ENCODE measurements around the gene TPST2.

The TPST2 gene

DNA sequence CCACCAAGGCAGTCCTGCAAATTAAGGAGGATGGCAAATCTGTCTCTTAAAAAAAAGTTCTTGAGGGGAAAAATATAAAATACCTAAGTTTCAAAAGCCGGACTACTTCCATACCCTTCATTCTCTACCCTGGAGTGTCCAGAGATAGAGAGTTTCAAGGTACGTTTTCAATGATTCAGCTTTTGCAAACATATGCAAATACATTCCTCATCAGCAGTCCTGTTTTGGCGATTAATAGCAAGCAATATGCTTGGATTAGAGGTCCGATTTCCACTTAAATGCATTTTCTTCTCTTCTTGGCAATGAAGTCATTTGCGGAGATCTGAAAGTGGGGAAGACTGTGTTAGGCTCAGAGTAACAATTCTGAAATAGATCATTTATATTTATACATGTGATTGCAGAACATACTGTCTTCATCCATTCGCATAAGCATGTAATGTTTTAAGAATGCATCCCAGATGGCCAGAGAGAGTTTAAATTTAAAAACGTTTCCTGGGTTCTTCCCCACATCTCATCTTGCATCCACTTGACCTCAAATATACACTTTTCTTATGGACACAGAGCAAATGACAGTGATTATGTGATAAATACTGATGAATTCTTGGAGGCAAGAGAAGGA is 63.9 kb downstream of the TPST2 start:
- TF ChIP-seq, protein P1, sequence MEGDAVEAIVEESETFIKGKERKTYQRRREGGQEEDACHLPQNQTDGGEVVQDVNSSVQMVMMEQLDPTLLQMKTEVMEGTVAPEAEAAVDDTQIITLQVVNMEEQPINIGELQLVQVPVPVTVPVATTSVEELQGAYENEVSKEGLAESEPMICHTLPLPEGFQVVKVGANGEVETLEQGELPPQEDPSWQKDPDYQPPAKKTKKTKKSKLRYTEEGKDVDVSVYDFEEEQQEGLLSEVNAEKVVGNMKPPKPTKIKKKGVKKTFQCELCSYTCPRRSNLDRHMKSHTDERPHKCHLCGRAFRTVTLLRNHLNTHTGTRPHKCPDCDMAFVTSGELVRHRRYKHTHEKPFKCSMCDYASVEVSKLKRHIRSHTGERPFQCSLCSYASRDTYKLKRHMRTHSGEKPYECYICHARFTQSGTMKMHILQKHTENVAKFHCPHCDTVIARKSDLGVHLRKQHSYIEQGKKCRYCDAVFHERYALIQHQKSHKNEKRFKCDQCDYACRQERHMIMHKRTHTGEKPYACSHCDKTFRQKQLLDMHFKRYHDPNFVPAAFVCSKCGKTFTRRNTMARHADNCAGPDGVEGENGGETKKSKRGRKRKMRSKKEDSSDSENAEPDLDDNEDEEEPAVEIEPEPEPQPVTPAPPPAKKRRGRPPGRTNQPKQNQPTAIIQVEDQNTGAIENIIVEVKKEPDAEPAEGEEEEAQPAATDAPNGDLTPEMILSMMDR (IDR thresholded peaks at IDR 0.05) = no peak

DNA sequence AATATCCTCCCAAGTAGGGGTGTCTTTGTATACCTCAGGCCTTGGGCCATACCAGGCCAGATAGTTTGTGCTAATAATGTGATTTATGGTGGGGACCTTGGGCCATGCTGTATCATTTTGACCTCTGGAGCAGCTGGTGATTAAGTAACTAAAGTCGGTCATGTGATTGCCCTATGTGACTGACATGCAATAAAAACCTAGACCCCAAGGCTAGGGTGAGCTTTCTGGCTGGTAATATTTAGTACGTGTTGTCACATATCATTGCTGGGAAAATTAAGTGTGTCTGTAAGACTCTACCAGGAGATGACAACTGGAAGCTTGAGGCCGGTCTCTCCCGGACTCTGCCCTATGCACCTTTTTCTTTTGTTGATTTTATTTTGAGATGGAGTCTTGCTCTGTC is 65.1 kb downstream of the TPST2 start:
- TF ChIP-seq, protein P1 (IDR thresholded peaks at IDR 0.05) = no peak

DNA sequence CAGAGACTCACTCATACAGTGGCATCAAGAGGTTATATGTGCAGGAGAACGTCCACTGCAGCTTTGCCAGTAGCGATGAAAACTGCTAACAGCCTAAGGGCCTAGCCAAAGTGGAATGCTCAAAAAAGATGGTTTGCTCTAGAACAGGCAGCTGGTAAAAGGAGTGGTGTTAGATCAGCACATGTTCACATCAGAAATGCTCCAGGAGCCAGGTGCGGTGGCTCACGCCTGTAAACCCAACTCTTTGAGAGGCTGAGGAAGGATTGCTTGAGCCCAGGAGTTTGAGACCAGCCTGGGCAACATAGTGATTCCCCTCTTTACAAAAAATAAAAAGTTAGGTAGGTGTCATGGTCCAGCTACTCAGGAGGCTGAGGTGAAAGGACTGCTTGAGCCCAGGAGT is 67.3 kb downstream of the TPST2 start:
- TF ChIP-seq, protein P1 (IDR thresholded peaks at IDR 0.05) = no peak

DNA sequence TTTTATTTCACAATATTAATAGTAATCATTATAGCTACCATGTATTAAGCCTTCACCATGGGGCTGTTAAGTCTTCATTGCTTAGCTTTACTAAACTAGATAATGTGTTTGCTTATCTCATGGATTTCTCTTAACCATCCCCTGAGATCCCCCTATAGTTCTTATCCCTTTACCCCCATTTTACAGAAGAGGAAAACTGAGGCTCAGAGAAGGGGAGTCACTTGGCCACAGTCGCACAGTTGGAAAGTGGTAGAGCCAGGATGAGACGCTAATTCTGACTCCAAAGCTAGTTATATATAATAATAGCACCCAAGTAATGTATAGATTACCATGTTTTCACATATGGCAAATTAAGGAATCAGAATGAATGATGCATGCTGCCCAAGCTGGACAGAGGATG is 67.9 kb downstream of the TPST2 start:
- TF ChIP-seq, protein P1 (IDR thresholded peaks at IDR 0.05) = no peak

DNA sequence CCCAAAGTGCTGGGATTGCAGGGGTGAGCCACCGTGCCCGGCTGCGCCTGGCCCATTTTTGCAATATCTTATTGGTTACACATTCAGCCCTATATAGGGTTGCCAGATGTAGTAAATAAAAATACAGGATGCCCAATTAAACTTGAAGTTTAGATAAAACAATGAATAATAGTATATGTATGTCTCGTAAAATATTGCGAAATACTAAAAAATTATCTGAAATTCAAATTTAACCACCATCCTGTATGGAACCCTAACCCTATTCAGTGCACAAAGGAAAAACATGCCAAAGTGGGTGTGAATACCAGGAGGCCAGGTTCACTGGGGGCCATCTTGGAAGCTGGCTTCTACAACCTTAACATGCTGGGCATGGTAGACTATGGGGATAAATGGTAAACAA is 72.5 kb downstream of the TPST2 start:
- TF ChIP-seq, protein P1 (IDR thresholded peaks at IDR 0.05) = no peak

DNA sequence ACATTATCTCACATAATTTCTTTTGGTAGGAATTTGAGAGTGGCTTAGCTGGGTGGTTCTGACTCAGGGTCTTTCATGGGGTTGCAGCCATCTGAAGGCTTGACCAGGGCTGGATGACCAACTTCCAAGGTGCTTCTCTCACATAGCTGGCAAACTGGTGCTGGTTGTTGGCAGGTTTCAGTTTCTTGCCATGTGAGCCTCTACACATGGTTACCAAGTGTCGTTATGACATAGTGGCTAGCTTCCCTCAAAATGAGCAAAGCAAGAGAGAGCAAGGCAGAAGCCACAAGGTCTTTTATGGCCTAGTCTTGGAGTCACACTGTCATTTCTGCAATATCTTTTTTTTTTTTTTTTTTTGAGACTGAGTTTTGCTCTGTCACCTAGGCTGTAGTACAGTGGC is 73.4 kb downstream of the TPST2 start:
- TF ChIP-seq, protein P1 (IDR thresholded peaks at IDR 0.05) = no peak

DNA sequence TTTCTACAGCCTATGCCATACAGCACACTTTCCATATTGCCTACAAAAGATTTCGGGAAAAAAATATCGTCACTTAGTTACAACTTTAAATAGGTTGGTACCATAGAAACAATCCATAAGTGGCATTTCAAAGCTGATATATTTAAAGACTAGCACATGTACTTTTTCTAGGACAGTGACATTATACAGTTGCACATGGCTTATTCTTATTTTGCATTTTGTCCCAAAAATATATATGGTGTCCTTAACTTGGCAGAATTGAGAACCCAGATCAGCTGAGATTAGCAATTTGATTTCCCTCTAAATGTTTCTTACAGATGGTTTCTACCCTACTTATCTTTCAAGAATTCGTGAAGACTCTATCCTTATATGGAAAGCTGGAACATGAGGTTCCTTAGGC is 74.0 kb downstream of the TPST2 start:
- TF ChIP-seq, protein P1 (IDR thresholded peaks at IDR 0.05) = no peak
